IgD-negative memory B cell (primary cell): ENCODE results near the gene TRA2B. TPM values are rescaled to one million over a fixed set of nuclear protein-coding genes. Genes with fewer than 3 reads are reported as not detected.
A peak's percentile ranks its signal among the peaks of the same experiment; 100 is the strongest.

Experiments used
- H3K27ac Mint-ChIP-seq, 3 donors: one replicate each; pipeline ENCODE4 v1.8.0; 2020 to 2022; ENCODE audit warnings: mild to moderate bottlenecking in 3 of 3, mixed read lengths in 3 of 3, moderate library complexity in 1 of 3
- H3K27me3 Mint-ChIP-seq: one replicate; pipeline ENCODE4 v1.8.0; 2021; ENCODE audit warnings: mixed read lengths
- H3K36me3 Mint-ChIP-seq: one replicate; pipeline ENCODE4 v1.8.0; 2020; ENCODE audit warnings: mild to moderate bottlenecking, mixed read lengths
- H3K4me1 Mint-ChIP-seq, 3 donors: one replicate each; pipeline ENCODE4 v1.8.0; 2020 to 2022; ENCODE audit warnings: mixed read lengths in 3 of 3, mild to moderate bottlenecking in 1 of 3
- H3K4me3 Mint-ChIP-seq, 4 donors: one replicate each; pipeline ENCODE4 v1.8.0; 2020 to 2022; ENCODE audit warnings: mild to moderate bottlenecking in 4 of 4, mixed read lengths in 4 of 4, moderate library complexity in 3 of 4
- H3K9me3 Mint-ChIP-seq, 3 donors: one replicate each; pipeline ENCODE4 v1.8.0; 2020 to 2021; ENCODE audit warnings: mixed read lengths in 3 of 3, mild to moderate bottlenecking in 1 of 3
- polyA plus RNA-seq: library from polyadenylated mRNA; unstranded; fragments of 300-500 nt; fragmentation: Illumina TruSeq; gene quantifications from one replicate; pipeline ENCODE4 v1.2.3, GENCODE V29; 2021

Gene TRA2B
- polyA plus RNA-seq, 1 donor from 2014 or later, result 358 TPM

GRCh38 chr3:185961675-185962232 is 23.9 kb upstream of the TRA2B start:
- Mint-ChIP-seq H3K27ac (no peak overlapping the region), H3K9me3 (peaks cover 3 to 8% (median 3%) of the 10 kb centered on the region in 3 donors), H3K4me1 (peaks cover 0 to 2% (median 0%) of the 10 kb centered on the region in 3 donors), H3K36me3 (peaks cover 2% of the 10 kb centered on the region), H3K4me3 (no peak overlapping the region), H3K27me3 (peaks cover 3% of the 10 kb centered on the region)

DNA sequence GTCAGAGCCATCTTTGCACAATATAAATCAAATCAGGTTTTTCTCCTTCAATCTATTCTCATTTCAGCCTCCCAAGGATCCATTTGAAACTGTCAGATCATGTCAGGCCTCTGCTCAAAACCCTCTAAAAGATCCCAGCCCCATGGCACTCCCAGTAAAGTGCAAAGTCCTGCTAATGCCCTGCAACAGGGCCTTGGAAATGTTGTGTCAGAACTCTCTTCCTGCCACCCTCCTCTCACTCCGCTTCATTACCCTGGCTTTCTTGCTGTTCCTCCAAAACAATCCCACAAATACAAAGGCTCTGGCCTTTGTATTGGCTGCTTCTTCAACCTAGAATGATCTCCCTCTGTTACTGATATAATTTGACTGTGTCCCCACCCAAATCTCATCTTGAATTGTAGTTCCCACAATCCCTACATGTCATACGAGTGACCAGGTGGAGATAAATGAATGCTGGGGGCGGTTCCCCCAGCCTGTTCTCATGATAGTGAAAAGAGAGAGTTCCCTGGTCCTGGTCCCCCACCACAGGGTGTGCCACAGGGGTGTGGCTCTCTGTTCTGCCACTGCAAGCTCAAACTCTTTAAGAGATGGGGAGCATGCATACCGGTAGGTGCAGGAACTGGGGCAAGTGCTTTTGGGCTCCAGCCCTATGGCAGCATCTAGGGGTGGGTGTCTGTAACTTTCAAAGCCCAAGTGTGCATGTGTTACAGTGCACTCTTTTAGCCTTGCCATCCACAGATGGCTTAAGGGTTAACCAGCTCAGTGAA is 22.9 kb upstream of the TRA2B start:
- no peak overlapping the region for H3K27ac Mint-ChIP-seq
- H3K27me3 Mint-ChIP-seq, result peaks cover 7% of the 10 kb centered on the region
- H3K36me3 Mint-ChIP-seq, result peaks cover 2% of the 10 kb centered on the region
- no peak overlapping the region for H3K4me3 Mint-ChIP-seq
- H3K4me1 Mint-ChIP-seq, result peaks cover 0 to 2% (median 0%) of the 10 kb centered on the region in 3 donors
- peaks cover 2 to 5% (median 3%) of the 10 kb centered on the region in 3 donors for H3K9me3 Mint-ChIP-seq

- H3K27ac Mint-ChIP-seq, result no peak overlapping the region
- H3K4me3 Mint-ChIP-seq, result no peak overlapping the region
- peaks cover 0 to 2% (median 0%) of the 10 kb centered on the region in 3 donors for H3K4me1 Mint-ChIP-seq
- peaks cover 0 to 2% (median 0%) of the 10 kb centered on the region in 3 donors for H3K9me3 Mint-ChIP-seq
- H3K36me3 Mint-ChIP-seq, result peaks cover 2% of the 10 kb centered on the region
- peaks cover 10% of the 10 kb centered on the region for H3K27me3 Mint-ChIP-seq
These were observed 22.1 kb upstream of the TRA2B start for GRCh38 chr3:185959609-185960521.

DNA sequence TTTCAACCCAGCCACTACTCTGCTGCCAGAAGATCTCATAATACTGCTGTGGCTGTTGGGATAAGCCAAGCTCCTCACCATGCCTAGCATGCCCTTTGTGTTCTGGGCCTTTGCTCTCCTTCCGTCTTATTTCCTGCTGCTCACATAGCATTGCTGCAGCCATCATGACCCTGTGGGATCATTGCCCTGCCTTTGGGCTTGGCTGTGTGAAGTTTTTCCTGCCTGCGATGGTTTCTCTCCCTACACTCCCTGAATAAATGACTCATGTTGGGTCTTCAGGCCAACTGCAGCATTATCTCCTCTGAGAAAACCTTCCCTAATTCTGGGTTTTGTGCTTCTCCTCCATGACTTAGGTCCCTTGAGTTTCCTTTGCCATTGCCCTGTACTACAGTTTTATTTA is 20.8 kb upstream of the TRA2B start:
- H3K9me3 Mint-ChIP-seq, result peaks cover 0 to 2% (median 0%) of the 10 kb centered on the region in 3 donors
- H3K4me1 Mint-ChIP-seq, result peaks cover 0 to 2% (median 0%) of the 10 kb centered on the region in 3 donors

GRCh38 chr3:185956244-185956643 is 18.4 kb upstream of the TRA2B start:
- Mint-ChIP-seq H3K9me3 (peaks cover 0 to 2% (median 0%) of the 10 kb centered on the region in 3 donors), H3K27me3 (peaks cover 20% of the 10 kb centered on the region), H3K27ac (no peak overlapping the region), H3K4me1 (peaks cover 0 to 4% (median 0%) of the 10 kb centered on the region in 3 donors), H3K4me3 (no peak overlapping the region), H3K36me3 (peaks cover 2% of the 10 kb centered on the region)

More for the DNA sequence above, 20.8 kb upstream of the TRA2B start:
- H3K36me3 Mint-ChIP-seq, result peaks cover 2% of the 10 kb centered on the region
- no peak overlapping the region for H3K27ac Mint-ChIP-seq
- peaks cover 10% of the 10 kb centered on the region for H3K27me3 Mint-ChIP-seq
- no peak overlapping the region for H3K4me3 Mint-ChIP-seq

GRCh38 chr3:185954366-185954723 is 16.5 kb upstream of the TRA2B start:
- no peak overlapping the region for H3K27ac Mint-ChIP-seq
- H3K4me1 Mint-ChIP-seq, result peaks cover 0 to 4% (median 1%) of the 10 kb centered on the region in 3 donors
- H3K27me3 Mint-ChIP-seq, result peaks cover 25% of the 10 kb centered on the region
- H3K4me3 Mint-ChIP-seq, result no peak overlapping the region
- H3K36me3 Mint-ChIP-seq, result peaks cover 2% of the 10 kb centered on the region
- H3K9me3 Mint-ChIP-seq, result peaks cover 0 to 2% (median 0%) of the 10 kb centered on the region in 3 donors

DNA sequence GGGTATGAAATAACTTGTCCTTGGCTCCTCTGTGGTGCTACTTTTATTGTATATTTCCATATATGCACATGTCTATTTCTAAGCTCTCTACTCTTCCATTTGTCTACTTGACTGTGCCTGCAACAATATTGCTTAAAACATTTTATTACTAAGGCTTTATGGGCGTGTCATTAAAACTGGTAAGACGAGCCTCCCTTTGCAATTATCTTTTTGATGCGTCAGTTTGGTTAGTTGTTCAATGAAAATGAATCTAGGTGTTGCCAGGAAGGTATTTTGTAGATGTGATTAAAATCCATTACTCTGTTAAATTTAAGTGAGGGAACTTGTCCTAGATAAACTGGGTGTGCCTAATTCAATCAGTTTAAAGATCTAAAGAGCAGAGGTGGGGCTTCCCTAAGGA is 12.9 kb upstream of the TRA2B start:
- H3K9me3 Mint-ChIP-seq, result no peaks in the 10 kb centered on the region
- no peaks in the 10 kb centered on the region for H3K36me3 Mint-ChIP-seq
- H3K4me3 Mint-ChIP-seq, result no peak overlapping the region

DNA sequence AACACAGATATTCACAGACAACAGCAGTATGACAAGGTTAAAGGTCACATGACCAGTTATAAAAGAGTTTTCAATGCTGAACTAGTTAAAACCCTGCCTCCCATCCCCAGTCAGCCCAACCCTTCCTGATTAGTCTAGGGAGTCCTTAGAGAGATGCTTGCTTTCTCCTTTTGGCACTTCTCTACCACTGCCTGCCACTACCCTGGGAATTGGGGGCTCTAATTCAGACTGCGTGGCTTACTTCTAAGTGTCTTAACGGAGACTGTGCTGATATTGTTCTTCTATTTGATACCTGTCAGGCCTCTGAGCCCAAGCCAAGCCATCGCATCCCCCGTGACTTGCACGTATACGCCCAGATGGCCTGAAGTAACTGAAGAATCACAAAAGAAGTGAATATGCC is 11.7 kb upstream of the TRA2B start:
- Mint-ChIP-seq H3K4me1 (peaks cover 0 to 2% (median 1%) of the 10 kb centered on the region in 3 donors), H3K36me3 (no peaks in the 10 kb centered on the region), H3K27me3 (peaks cover 16% of the 10 kb centered on the region), H3K9me3 (no peaks in the 10 kb centered on the region), H3K27ac (no peak overlapping the region), H3K4me3 (no peak overlapping the region)

More for the DNA sequence above, 12.9 kb upstream of the TRA2B start:
- Mint-ChIP-seq H3K27me3 (peaks cover 19% of the 10 kb centered on the region), H3K4me1 (peaks cover 0 to 2% (median 1%) of the 10 kb centered on the region in 3 donors), H3K27ac (no peak overlapping the region)

DNA sequence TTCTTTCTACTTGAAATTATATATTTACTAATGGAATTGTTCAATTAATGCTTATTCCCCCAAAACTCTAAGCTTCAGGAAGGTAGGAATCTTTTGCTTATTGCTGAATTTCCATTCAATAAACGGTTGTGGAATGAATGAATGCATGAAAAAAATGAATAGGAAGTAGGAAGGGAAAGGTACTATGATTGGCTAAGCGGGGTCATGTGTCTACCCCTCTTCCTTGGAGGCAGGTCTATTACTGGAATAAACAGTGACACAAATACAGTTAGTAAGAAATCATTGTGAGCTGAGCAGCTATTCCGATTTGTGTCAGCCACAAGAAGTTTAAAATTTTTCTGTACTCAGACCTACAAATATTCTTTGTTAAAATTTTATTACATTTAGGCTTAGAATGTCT is 10.5 kb upstream of the TRA2B start:
- Mint-ChIP-seq H3K27ac (no peak overlapping the region), H3K4me1 (peaks cover 4 to 7% (median 5%) of the 10 kb centered on the region in 3 donors), H3K9me3 (no peaks in the 10 kb centered on the region), H3K4me3 (no peak overlapping the region), H3K27me3 (peaks cover 15% of the 10 kb centered on the region), H3K36me3 (no peaks in the 10 kb centered on the region)

DNA sequence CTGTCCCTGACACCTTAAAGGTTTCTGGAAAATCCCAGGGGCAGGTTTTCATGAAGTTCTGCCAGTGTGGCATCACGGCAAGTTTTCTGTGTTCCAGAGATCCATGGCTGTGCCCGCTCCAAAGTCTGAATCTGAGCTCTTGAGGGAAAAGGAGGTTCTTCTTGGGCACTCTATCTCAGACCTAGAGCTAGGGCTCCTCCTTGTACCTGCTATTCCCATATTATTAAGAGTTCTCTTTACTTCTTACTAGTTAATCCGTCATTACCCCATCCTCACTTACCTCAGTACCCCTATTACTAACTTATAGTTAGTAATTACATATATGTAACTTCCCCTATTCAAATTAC is 5.9 kb upstream of the TRA2B start:
- H3K9me3 Mint-ChIP-seq, result peaks cover 0 to 1% (median 0%) of the 10 kb centered on the region in 3 donors
- peak overlapping the region in 1 of 3 donors; percentile 71 for H3K27ac Mint-ChIP-seq
- H3K36me3 Mint-ChIP-seq, result no peaks in the 10 kb centered on the region
- peak overlapping the region in 2 of 4 donors; percentile 51 to 90 for H3K4me3 Mint-ChIP-seq
- H3K27me3 Mint-ChIP-seq, result no peaks in the 10 kb centered on the region
- peaks cover 8 to 21% (median 10%) of the 10 kb centered on the region in 3 donors for H3K4me1 Mint-ChIP-seq

DNA sequence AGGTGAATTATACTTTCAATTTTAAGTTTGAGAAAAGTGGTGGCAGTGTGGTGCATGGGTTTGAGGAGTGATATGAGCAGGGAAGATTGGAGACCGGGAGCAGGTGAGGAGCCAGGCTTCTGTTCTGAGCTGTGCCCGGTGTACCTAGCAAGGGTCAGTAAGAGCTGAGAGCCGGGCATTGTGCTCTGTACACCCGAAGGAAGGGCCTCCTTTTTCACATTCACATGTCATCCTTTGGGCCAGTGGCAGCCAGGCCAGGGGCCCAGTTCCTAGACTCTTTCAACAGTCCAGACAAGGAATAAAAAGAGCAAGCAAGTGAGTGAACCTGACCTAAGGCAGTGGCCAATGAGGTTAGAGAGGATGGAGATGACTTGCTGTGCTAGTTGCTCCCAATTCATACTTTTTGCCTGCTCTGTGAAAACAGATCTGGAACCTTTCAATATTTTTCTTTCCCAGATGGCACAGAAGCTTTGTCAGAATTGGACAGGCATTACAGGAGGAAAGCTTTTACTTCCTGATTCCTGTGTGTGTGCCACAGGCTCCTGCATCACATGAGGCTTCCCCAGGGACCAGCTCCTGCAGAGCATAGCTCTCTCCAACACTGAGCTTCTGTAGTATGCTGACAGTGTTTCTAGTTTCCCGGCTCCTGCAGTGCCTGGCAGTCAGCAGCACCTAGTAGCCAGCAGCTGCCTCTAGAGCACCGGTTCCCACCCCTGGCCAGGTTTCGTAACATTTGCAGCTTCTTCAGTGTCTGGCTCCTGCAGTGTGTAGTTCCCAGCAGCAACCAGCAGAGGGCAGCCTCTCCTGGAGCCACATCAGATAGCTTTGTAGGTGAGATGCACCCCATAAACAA is 5.3 kb upstream of the TRA2B start:
- Mint-ChIP-seq H3K4me1 (peaks cover 11 to 23% (median 12%) of the 10 kb centered on the region in 3 donors), H3K27me3 (no peaks in the 10 kb centered on the region), H3K27ac (peak overlapping the region in 2 of 3 donors; percentile 26 to 71), H3K36me3 (no peaks in the 10 kb centered on the region), H3K4me3 (peak overlapping the region; percentile 21 to 90 (median 52)), H3K9me3 (peaks cover 0 to 1% (median 0%) of the 10 kb centered on the region in 3 donors)

GRCh38 chr3:185942396-185942795 is 4.6 kb upstream of the TRA2B start:
- Mint-ChIP-seq H3K9me3 (peaks cover 0 to 4% (median 1%) of the 10 kb centered on the region in 3 donors), H3K27me3 (no peaks in the 10 kb centered on the region), H3K36me3 (no peaks in the 10 kb centered on the region), H3K4me3 (peak overlapping the region in 1 of 4 donors; percentile 21), H3K27ac (peak overlapping the region in 2 of 3 donors; percentile 26 to 42), H3K4me1 (peaks cover 13 to 24% (median 13%) of the 10 kb centered on the region in 3 donors)

DNA sequence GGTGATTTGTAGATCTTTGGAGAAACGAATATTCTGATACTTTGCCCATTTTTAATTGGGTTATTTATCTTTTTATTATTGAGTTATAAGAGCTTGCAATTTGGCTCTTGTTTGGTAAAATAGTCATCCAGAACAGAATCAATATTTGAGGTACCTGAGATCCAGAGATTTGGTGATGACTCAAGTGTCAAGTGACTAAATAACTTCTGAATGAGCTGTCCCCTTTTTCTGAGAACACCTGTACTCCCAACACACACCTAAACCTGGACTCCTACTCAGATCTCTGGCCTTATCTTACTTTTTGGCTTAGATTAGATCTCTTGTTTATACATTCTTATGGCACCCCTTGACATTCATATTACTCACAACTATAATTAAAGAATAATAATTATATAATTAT is 3.1 kb upstream of the TRA2B start:
- Mint-ChIP-seq H3K27me3 (no peaks in the 10 kb centered on the region), H3K27ac (no peak overlapping the region), H3K4me3 (no peak overlapping the region), H3K9me3 (peaks cover 0 to 4% (median 1%) of the 10 kb centered on the region in 3 donors), H3K4me1 (peaks cover 13 to 25% (median 13%) of the 10 kb centered on the region in 3 donors), H3K36me3 (no peaks in the 10 kb centered on the region)

DNA sequence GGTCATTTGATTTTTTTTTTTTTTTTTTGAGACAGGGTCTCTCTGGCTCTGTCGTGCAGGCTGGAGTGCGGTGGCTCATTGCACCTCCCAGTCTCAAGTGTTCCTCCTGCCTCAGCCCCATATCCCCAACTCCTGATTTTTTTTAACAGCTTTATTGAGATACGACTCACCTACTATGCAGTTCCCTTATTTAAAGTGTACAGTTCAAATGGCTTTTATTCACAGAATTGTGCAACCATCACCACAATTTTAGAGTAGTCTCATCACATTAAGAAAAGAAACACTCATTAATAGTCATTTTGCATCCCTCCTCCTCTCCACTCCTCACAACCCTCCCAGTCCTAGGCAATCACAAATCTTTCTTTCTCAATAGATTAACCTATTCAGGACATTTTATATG is 1.9 kb upstream of the TRA2B start:
- Mint-ChIP-seq H3K4me1 (peaks cover 24 to 36% (median 25%) of the 10 kb centered on the region in 3 donors), H3K36me3 (no peaks in the 10 kb centered on the region), H3K4me3 (peak overlapping the region in 2 of 4 donors; percentile 27 to 72), H3K27me3 (no peaks in the 10 kb centered on the region), H3K27ac (peak overlapping the region in 2 of 3 donors; percentile 5 to 86), H3K9me3 (peaks cover 0 to 4% (median 1%) of the 10 kb centered on the region in 3 donors)
